ENCODE measurements around the gene DTD1. TPM values are rescaled to one million over a fixed set of nuclear protein-coding genes. Genes with fewer than 3 reads are reported as not detected.

DTD1 gene
- total RNA-seq, 2 donors from 2014 or later = 8.9 to 16.1 TPM

DNA sequence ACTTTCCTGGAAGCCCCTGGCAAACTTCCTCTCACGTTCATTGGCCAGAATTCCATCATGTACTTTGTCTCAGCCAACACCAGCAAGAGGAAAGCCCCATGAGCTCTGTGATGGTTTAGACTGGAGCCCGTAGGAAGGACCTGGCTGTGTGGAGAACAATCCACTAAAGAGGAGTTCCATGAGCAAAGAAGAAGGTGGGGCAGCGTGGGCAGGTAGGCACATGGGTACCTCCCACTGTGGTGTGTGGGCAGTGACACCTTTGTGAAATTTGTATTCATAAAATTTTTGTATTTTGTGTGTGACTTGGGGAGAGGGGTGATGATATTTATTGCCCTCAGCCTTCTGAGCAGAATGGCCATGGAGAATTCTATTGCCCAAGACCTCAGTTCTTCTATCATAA lies 136.2 kb downstream of the DTD1 start:
- ATAC-seq (no peak), DNase-seq (no peak)
- Histone ChIP-seq H3K27me3 (no peaks in the 10 kb centered on the region), H3K36me3 (replicated peaks in 1 of 2; ENCODE audit: insufficient read depth in 1 of 2, low read depth in 2 of 2) (no peaks in the 10 kb centered on the region), H3K9me3 (no peaks in the 10 kb centered on the region), H3K4me1 (peaks cover 6% of the 10 kb centered on the region), H3K4me3 (no peak overlapping the region), H3K27ac (no peak overlapping the region)
- TF ChIP-seq, protein P1, sequence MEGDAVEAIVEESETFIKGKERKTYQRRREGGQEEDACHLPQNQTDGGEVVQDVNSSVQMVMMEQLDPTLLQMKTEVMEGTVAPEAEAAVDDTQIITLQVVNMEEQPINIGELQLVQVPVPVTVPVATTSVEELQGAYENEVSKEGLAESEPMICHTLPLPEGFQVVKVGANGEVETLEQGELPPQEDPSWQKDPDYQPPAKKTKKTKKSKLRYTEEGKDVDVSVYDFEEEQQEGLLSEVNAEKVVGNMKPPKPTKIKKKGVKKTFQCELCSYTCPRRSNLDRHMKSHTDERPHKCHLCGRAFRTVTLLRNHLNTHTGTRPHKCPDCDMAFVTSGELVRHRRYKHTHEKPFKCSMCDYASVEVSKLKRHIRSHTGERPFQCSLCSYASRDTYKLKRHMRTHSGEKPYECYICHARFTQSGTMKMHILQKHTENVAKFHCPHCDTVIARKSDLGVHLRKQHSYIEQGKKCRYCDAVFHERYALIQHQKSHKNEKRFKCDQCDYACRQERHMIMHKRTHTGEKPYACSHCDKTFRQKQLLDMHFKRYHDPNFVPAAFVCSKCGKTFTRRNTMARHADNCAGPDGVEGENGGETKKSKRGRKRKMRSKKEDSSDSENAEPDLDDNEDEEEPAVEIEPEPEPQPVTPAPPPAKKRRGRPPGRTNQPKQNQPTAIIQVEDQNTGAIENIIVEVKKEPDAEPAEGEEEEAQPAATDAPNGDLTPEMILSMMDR (IDR thresholded peaks at IDR 0.05) = no peak
- TF ChIP-seq POLR2A (IDR thresholded peaks at IDR 0.05) = no peak
- intact Hi-C loops (cut with DNase I) = no loop called here
- WGBS, 2 donors = 92 to 96% methylated on average over 3 of the region's 3 CpGs

DNA sequence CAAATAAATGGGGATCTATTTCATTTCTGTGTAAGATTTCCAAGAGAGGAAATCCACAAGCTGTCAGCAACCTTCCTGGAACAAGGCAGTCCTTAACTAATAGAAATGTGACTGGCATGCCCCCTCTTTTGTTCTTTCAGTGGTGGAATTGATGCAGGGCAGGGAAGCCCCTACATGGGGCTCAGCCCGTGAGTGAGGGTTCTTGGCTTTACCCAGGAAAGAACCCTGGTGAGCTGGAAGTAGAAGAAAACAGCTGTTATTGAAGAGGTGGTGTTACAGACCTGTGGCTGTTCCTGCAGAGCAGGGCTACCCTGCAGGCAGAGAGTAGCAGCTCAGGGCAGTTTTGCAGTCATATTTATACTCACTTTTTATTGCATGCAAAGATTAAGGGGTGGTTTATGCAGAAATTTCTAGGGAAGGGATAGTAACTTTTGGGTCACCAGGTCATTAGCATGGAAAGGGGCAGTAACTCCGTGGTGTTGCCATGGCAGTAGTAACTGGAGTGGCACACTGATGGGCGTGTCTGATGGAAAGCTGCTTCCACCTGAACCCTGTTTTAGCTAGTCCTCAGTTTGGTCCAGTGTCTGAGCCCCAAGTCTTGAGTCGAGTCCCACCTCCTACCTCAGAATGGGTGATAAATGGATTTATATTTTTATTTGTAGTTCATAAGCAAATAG lies 137.1 kb downstream of the DTD1 start:
- no peak for ATAC-seq
- no peaks in the 10 kb centered on the region for H3K36me3 ChIP-seq (replicated peaks in 1 of 2; ENCODE audit: insufficient read depth in 1 of 2, low read depth in 2 of 2)
- no peak overlapping the region for H3K27ac ChIP-seq
- peaks cover 6% of the 10 kb centered on the region for H3K4me1 ChIP-seq
- no peaks in the 10 kb centered on the region for H3K9me3 ChIP-seq
- no peaks in the 10 kb centered on the region for H3K27me3 ChIP-seq
- TF ChIP-seq POLR2A (IDR thresholded peaks at IDR 0.05) = no peak
- TF ChIP-seq, protein P1 (IDR thresholded peaks at IDR 0.05) = no peak
- intact Hi-C loops (cut with DNase I) = no loop called here
- H3K4me3 ChIP-seq = no peak overlapping the region
- WGBS, 2 donors = 78 to 89% methylated on average over 4 of the region's 4 CpGs
- DNase-seq = no peak

DNA sequence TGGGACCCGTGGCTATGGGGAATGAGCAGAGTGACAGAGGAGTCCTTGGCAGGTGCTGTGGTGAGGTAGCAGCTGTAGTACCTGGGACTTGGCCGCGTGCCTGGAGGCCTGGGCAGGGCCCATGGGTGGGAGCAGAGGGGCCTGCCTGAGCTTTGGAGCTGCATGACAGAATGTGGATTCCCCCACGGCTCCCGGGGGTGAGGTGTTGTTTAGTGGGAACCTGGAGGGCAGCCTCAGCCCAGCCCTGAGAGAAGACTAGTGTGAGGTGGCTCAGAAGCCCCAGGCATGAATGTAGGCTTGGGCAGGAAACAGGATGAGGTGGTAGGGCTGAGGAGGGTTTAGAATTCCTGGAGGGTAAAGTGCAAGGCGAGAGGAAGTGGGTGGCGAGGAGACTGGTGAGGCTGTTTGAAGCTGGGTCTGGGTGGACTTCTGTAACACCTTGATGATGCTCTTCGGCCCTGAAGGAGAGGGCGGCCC lies 139.2 kb downstream of the DTD1 start:
- DNase-seq (peak in 3 of 4 donors; percentile 22 to 46 (median 28)), ATAC-seq (no peak)
- peaks cover 6% of the 10 kb centered on the region for H3K4me1 ChIP-seq

DNA sequence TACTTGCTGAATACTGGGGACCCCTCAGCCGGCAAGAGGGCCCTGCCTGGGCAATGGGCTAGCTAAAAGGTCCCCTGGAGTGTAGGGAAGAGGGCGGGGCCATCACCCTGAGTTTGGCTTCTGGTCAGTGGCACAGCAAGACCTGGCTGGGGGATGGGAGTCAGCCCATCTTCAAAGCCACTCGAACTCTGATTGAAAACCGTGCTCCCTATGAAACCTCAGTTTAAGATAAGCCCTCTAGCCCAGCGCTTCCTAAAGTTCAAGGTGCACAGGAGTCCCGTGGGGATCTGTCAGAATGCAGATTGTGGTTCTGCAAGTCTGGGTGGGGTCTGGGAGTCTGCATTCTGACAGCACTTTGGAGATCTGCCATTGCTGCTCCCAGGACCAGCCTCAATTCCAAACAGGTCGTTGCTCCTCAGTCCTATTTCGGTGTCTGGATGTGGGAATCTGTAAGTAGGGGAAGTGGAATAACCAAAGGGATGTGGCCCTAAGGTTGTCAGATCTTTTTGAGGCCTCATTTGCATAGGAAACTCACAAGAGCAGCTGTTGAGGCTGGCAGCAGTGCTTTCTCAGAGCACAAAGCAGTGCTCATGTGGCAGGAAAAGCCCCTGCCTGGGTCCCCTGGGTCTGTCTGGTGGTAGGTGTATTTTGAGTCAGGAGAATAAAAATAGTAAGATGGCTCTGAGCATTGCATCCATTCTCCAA lies 140.5 kb downstream of the DTD1 start:
- 53 to 63% methylated on average over 6 of the region's 8 CpGs for WGBS, 2 donors

More for the DNA sequence above, 139.2 kb downstream of the DTD1 start:
- Histone ChIP-seq H3K27ac (no peak overlapping the region), H3K9me3 (no peaks in the 10 kb centered on the region), H3K4me3 (no peak overlapping the region), H3K27me3 (no peaks in the 10 kb centered on the region), H3K36me3 (replicated peaks in 1 of 2; ENCODE audit: insufficient read depth in 1 of 2, low read depth in 2 of 2) (no peaks in the 10 kb centered on the region)
- intact Hi-C loops (cut with DNase I) = no loop called here
- WGBS, 2 donors = 55 to 66% methylated on average over 9 of the region's 9 CpGs
- TF ChIP-seq, protein P1 (IDR thresholded peaks at IDR 0.05) = no peak
- TF ChIP-seq POLR2A (IDR thresholded peaks at IDR 0.05) = no peak

More for the DNA sequence above, 140.5 kb downstream of the DTD1 start:
- Histone ChIP-seq H3K27ac (no peak overlapping the region), H3K27me3 (no peaks in the 10 kb centered on the region), H3K4me3 (no peak overlapping the region), H3K4me1 (peaks cover 6% of the 10 kb centered on the region), H3K9me3 (no peaks in the 10 kb centered on the region), H3K36me3 (replicated peaks in 1 of 2; ENCODE audit: insufficient read depth in 1 of 2, low read depth in 2 of 2) (no peaks in the 10 kb centered on the region)
- intact Hi-C loops (cut with DNase I) = no loop called here
- no peak for DNase-seq
- no peak for ATAC-seq
- no peak for TF ChIP-seq POLR2A (IDR thresholded peaks at IDR 0.05)
- TF ChIP-seq, protein P1 (IDR thresholded peaks at IDR 0.05) = no peak
